ENCODE measurements around the gene OR13G1.

DNA sequence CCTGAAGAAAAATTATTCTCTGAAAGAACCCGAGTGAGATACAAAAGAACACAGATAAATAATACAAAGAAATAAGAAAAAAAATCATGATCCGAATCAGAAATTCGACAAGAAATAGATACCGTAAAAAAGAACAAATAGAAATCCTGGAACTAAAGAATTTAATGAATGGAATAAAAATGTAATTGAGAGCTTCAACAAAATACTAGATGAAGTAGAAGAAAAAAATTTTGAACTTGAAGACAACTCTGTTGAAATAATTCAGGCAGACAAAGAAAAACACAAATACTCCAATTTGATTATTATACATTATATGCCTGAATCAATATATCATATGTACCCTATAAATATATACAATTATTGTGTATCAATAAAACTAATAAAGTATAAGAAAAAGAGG, 41.7 kb upstream of the OR13G1 start:
- TF ChIP-seq, protein P1, sequence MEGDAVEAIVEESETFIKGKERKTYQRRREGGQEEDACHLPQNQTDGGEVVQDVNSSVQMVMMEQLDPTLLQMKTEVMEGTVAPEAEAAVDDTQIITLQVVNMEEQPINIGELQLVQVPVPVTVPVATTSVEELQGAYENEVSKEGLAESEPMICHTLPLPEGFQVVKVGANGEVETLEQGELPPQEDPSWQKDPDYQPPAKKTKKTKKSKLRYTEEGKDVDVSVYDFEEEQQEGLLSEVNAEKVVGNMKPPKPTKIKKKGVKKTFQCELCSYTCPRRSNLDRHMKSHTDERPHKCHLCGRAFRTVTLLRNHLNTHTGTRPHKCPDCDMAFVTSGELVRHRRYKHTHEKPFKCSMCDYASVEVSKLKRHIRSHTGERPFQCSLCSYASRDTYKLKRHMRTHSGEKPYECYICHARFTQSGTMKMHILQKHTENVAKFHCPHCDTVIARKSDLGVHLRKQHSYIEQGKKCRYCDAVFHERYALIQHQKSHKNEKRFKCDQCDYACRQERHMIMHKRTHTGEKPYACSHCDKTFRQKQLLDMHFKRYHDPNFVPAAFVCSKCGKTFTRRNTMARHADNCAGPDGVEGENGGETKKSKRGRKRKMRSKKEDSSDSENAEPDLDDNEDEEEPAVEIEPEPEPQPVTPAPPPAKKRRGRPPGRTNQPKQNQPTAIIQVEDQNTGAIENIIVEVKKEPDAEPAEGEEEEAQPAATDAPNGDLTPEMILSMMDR (IDR thresholded peaks at IDR 0.05) = no peak
- TF ChIP-seq POLR2A (IDR thresholded peaks at IDR 0.05) = no peak
